ENCODE data around the gene VPS41. TPM values are rescaled to one million over a fixed set of nuclear protein-coding genes. Genes with fewer than 3 reads are reported as not detected.
"Not testable (repeated sequence)": the region's sequence is repeated elsewhere in the genome, so short reads cannot be mapped to it uniquely, and the experiment has no call there.

VPS41 gene
- total and polyA plus RNA-seq, 10 of the 15 experiments (the other 5 are each of a cell fraction or from before 2014, with no cell fraction given): 15.3 to 63.2 (median 47.0) TPM

GRCh38 chr7:38950309-38950708 is 41.3 kb upstream of the VPS41 start:
- CTCF ChIA-PET: no interaction called here
- Histone ChIP-seq H3K9me3 (replicated peaks; ENCODE audit: control insufficient read depth, insufficient read depth, low read length) (no peaks in the 10 kb centered on the region), H3K4me1 (ENCODE audit: control insufficient read depth, insufficient read depth, low read length) (no peaks in the 10 kb centered on the region), H3K79me2 (ENCODE audit: control insufficient read depth, insufficient read depth, low read length) (no peaks in the 10 kb centered on the region), H3K36me3 (ENCODE audit: control insufficient read depth in 2 of 2, insufficient read depth in 2 of 2, low read length in 1 of 2) (no peaks in the 10 kb centered on the region), H2AFZ (ENCODE audit: control insufficient read depth, low read depth, low read length) (no peak overlapping the region), H3K4me2 (ENCODE audit: control insufficient read depth, insufficient read depth) (no peak overlapping the region), H3K4me3 (no peak overlapping the region), H3K9ac (ENCODE audit: control insufficient read depth, insufficient read depth, low read length) (no peak overlapping the region), H3K27me3 (replicated peaks in 1 of 2; ENCODE audit: control insufficient read depth in 2 of 2, insufficient read depth in 2 of 2, low read length in 1 of 2) (no peaks in the 10 kb centered on the region), H4K20me1 (ENCODE audit: control insufficient read depth, insufficient read depth) (no peaks in the 10 kb centered on the region), H3K27ac (ENCODE audit: control insufficient read depth, insufficient read depth) (no peak overlapping the region)
- 28% methylated on average over 1 of the region's 1 CpG for WGBS (ENCODE audit: insufficient coverage, insufficient replicate concordance, low lambda C conversion rate, missing lambda C conversion rate)
- RAD21 ChIA-PET (ENCODE audit: unreplicated experiment): no interaction called here
- TF ChIP-seq BACH1 (IDR thresholded peaks at IDR 0.05; ENCODE audit: borderline replicate concordance) (peak; percentile 88), ASH2L (IDR thresholded peaks at IDR 0.05; ENCODE audit: borderline replicate concordance, low read depth) (no peak)
- SMC1A ChIA-PET (ENCODE audit: uncharacterized antibody, unreplicated experiment): no interaction called here
- in situ Hi-C loops (cut with MboI): no loop called here
- no peak for FAIRE-seq
- intact Hi-C loops (cut with micrococcal nuclease; ENCODE audit: unreplicated experiment): no loop called here
- POLR2A ChIA-PET: no interaction called here
- no peak for ATAC-seq
- DNase-seq (ENCODE audit: low read depth, low spot score): no peak
- BruUV-seq (replicated peaks): no TSS peak

GRCh38 chr7:38947541-38947940 is 38.5 kb upstream of the VPS41 start:
- in situ Hi-C loops (cut with MboI); SMC1A ChIA-PET (ENCODE audit: uncharacterized antibody, unreplicated experiment); H3K4me3 ChIP-seq; POLR2A ChIA-PET; DNase-seq (ENCODE audit: low read depth, low spot score); H2AFZ ChIP-seq (ENCODE audit: control insufficient read depth, low read depth, low read length); BruUV-seq (replicated peaks); H3K27me3 ChIP-seq (replicated peaks in 1 of 2; ENCODE audit: control insufficient read depth in 2 of 2, insufficient read depth in 2 of 2, low read length in 1 of 2); H3K4me1 ChIP-seq (ENCODE audit: control insufficient read depth, insufficient read depth, low read length); H3K27ac ChIP-seq (ENCODE audit: control insufficient read depth, insufficient read depth); intact Hi-C loops (cut with micrococcal nuclease; ENCODE audit: unreplicated experiment); ATAC-seq; H4K20me1 ChIP-seq (ENCODE audit: control insufficient read depth, insufficient read depth); RAD21 ChIA-PET (ENCODE audit: unreplicated experiment); H3K9me3 ChIP-seq (replicated peaks; ENCODE audit: control insufficient read depth, insufficient read depth, low read length); H3K79me2 ChIP-seq (ENCODE audit: control insufficient read depth, insufficient read depth, low read length); H3K4me2 ChIP-seq (ENCODE audit: control insufficient read depth, insufficient read depth); H3K36me3 ChIP-seq (ENCODE audit: control insufficient read depth in 2 of 2, insufficient read depth in 2 of 2, low read length in 1 of 2); H3K9ac ChIP-seq (ENCODE audit: control insufficient read depth, insufficient read depth, low read length); FAIRE-seq: not testable (repeated sequence)
- CTCF ChIA-PET: interaction anchor here (0.6 kb wide), 1 partner anchor 25 kb away, joined by 3 read pairs; no protein-coding TSS in a partner anchor
- 50% methylated on average over 4 of the region's 4 CpGs for WGBS (ENCODE audit: insufficient coverage, insufficient replicate concordance, low lambda C conversion rate, missing lambda C conversion rate)
